ENCODE data around the gene FMN1. TPM values are rescaled to one million over a fixed set of nuclear protein-coding genes. Genes with fewer than 3 reads are reported as not detected.

The FMN1 gene
- total and polyA plus RNA-seq, 2 of the 8 experiments (the other 6 are each of a cell fraction or from before 2014, with no cell fraction given): 0.27 to 3.7 TPM

DNA sequence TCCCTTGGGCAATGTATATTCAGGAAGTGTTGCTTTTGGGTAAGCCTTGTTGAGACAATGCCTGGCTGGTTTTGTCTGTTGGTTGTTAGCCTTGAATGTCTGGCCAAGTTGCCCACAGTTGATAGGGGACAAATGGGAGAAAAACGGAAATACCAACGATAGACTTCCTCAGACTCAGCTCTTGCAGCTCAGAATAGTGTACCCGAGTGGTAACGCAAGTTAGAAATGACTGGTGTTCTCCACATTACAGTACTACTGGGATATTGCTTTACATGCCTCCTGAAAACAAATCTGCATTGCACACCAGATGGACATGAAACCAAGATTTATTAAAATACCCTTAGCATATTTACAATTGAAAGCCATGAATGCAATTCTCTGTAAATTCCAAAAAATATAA lies 429.3 kb downstream of the FMN1 start (continued):
- TF ChIP-seq RAD21 (IDR thresholded peaks at IDR 0.05 in 1 of 2, conservative IDR thresholded peaks at IDR 0.05 in 1 of 2; ENCODE audit: low read depth in 2 of 2, low read length in 2 of 2) (no peak), HDAC2 (IDR thresholded peaks at IDR 0.05; ENCODE audit: borderline replicate concordance in 1 of 2, low read depth in 2 of 2, low read length in 2 of 2) (no peak), BCL11A (IDR thresholded peaks at IDR 0.05; ENCODE audit: low read depth in 2 of 2, low read length in 2 of 2) (no peak)
